HFFc6 (cell line): ENCODE data around the gene ANAPC5. TPM values are rescaled to one million over a fixed set of nuclear protein-coding genes. Genes with fewer than 3 reads are reported as not detected.
"Not testable (repeated sequence)": the region's sequence is repeated elsewhere in the genome, so short reads cannot be mapped to it uniquely, and the experiment has no call there.

Experiments
- DNase-seq: peaks from one replicate; pipeline ENCODE4 v3.0.0-alpha.2; 2018
- H3K27ac Mint-ChIP-seq: 2 replicates; pipeline ENCODE4 v1.8.0; 2020; ENCODE audit warnings: mild to moderate bottlenecking, mixed read lengths
- H3K27me3 Mint-ChIP-seq: 2 replicates; pipeline ENCODE4 v1.8.0; 2021; ENCODE audit warnings: mild to moderate bottlenecking, moderate library complexity, mixed read lengths; ENCODE audit not compliant: insufficient read depth
- H3K36me3 Mint-ChIP-seq: 2 replicates; pipeline ENCODE4 v1.8.0; 2021; ENCODE audit warnings: low read depth, mixed read lengths
- H3K4me1 Mint-ChIP-seq: 2 replicates; pipeline ENCODE4 v1.8.0; 2020; ENCODE audit warnings: low read depth, mixed read lengths
- H3K4me3 Mint-ChIP-seq: 2 replicates; pipeline ENCODE4 v1.8.0; 2020; ENCODE audit warnings: mild to moderate bottlenecking, moderate library complexity, mixed read lengths
- H3K9me3 Mint-ChIP-seq: 2 replicates; pipeline ENCODE4 v1.8.0; 2020; ENCODE audit warnings: mild to moderate bottlenecking, mixed read lengths
- total RNA-seq, 6 experiments: library from RNA; stranded (reverse); fragmentation: NEBNext Ultra II Directional; extraction: Animal tissue kit (Norgen Biotek cat#: 25700); gene quantifications; 2 replicates in 1 of 6; 3 replicates in 5 of 6; pipeline ENCODE4 v1.2.3, GENCODE V29; 2021
- TF ChIP-seq, protein P1 (sequence below): fragments of 200-600 bp; sonication (generic); IDR thresholded peaks from 2 replicates; pipeline ENCODE4 v1.5.0; 2021; ENCODE audit warnings: antibody characterized with exemption, mild to moderate bottlenecking

ANAPC5 gene
- total RNA-seq, 6 experiments from 2014 or later = 84.5 to 103 (median 93.5) TPM

DNA sequence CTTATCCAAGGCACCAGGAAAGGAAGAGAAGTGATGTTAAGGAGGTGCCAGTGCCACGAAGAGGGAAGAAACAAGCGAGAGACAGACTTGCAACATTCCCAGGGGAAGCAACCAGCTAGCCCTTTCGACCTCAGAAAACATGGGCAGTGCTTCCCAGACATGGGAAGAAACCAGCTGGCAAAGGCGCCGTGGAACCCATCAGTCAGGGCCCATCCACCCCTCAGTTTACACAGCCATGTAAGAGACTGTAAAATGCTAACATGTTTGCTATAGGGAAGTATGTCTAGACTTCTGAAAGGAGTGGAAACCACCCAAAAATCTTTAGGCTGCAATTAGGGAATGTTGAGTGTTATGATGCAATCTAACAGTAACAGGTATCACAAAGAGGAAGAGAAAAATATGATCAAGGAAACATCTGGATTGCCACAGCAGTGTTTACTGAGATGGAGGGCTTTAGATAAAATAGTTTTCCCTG lies 26.3 kb downstream of the ANAPC5 start:
- no peak overlapping the region for H3K4me3 Mint-ChIP-seq
- no peak for DNase-seq
- H3K27ac Mint-ChIP-seq = no peak overlapping the region
- peaks cover 25% of the 10 kb centered on the region for H3K36me3 Mint-ChIP-seq
- H3K9me3 Mint-ChIP-seq = no peaks in the 10 kb centered on the region
- no peaks in the 10 kb centered on the region for H3K27me3 Mint-ChIP-seq
- H3K4me1 Mint-ChIP-seq = 0 out of 2 replicates have a peak, but pooled peaks cover under 1% of the 10 kb centered on the region
- TF ChIP-seq, protein P1, sequence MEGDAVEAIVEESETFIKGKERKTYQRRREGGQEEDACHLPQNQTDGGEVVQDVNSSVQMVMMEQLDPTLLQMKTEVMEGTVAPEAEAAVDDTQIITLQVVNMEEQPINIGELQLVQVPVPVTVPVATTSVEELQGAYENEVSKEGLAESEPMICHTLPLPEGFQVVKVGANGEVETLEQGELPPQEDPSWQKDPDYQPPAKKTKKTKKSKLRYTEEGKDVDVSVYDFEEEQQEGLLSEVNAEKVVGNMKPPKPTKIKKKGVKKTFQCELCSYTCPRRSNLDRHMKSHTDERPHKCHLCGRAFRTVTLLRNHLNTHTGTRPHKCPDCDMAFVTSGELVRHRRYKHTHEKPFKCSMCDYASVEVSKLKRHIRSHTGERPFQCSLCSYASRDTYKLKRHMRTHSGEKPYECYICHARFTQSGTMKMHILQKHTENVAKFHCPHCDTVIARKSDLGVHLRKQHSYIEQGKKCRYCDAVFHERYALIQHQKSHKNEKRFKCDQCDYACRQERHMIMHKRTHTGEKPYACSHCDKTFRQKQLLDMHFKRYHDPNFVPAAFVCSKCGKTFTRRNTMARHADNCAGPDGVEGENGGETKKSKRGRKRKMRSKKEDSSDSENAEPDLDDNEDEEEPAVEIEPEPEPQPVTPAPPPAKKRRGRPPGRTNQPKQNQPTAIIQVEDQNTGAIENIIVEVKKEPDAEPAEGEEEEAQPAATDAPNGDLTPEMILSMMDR = no peak

DNA sequence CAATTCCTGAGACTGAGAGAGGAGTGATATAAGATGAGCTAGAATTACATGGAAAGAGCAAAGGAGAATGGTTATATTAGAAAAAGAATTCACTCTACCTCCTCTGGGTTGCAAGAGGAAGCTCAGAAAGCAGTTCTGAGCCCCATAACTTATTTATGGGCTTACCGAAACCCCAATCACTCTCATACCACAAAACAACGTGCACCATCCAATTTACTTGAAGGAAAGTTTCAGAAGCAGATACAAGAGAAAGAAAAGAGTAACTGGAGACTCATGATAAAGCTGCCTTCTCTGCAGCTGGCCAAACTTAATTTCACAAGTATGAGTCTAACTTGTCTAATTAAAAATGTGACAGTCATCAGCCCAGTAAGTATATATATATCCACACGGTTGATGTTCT lies 28.3 kb downstream of the ANAPC5 start:
- TF ChIP-seq, protein P1 = no peak
- Mint-ChIP-seq H3K9me3 (no peaks in the 10 kb centered on the region), H3K4me1 (no peaks in the 10 kb centered on the region), H3K36me3 (peaks cover 16% of the 10 kb centered on the region), H3K4me3 (no peak overlapping the region), H3K27ac (no peak overlapping the region), H3K27me3 (no peaks in the 10 kb centered on the region)
- no peak for DNase-seq

DNA sequence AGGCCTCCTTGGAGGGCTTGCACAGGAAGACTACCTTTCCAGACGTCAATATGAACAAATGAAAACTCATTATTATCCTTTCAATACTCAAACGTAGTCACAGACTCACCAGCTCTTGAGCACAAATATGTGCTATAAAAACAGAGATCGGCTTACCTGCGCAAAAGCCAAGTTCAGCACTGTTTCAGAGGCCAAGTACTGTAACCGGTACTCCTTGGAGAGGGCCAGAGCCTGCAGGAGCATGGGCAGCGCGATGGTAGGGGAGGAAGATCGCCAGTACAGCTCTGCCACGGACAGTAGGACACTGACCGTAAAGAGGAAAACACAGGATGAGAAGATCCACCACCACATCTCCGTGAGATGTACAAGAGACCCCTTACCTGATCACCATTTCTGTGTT lies 34.1 kb downstream of the ANAPC5 start:
- DNase-seq = no peak
- H3K27me3 Mint-ChIP-seq = no peaks in the 10 kb centered on the region
- TF ChIP-seq, protein P1 = no peak
- H3K4me3 Mint-ChIP-seq = no peak overlapping the region
- peaks cover 16% of the 10 kb centered on the region for H3K36me3 Mint-ChIP-seq
- H3K27ac Mint-ChIP-seq = no peak overlapping the region
- H3K4me1 Mint-ChIP-seq = no peaks in the 10 kb centered on the region
- no peaks in the 10 kb centered on the region for H3K9me3 Mint-ChIP-seq

DNA sequence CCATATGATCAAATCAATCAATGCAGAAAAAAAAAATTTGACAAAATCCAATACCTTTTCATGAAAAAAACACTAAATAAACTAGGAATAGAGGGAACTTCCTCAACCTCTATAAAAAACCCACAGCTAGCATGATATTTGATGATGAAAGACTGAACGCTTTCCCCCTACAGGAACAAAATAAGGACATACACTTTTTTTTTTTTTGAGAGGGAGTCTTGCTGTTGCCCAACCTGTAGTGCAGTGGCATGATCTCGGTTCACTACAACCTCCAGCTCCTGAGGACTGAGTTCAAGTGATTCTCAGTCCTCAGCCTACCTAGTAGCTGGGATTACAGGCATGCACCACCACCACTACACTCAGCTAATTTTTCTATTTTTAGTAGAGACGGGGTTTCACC lies 37.8 kb downstream of the ANAPC5 start:
- no peak overlapping the region for H3K27ac Mint-ChIP-seq
- no peak for DNase-seq
- peaks cover 16% of the 10 kb centered on the region for H3K36me3 Mint-ChIP-seq
- no peak overlapping the region for H3K4me3 Mint-ChIP-seq
- no peaks in the 10 kb centered on the region for H3K4me1 Mint-ChIP-seq
- no peaks in the 10 kb centered on the region for H3K27me3 Mint-ChIP-seq
- TF ChIP-seq, protein P1 = no peak
- H3K9me3 Mint-ChIP-seq = no peaks in the 10 kb centered on the region

DNA sequence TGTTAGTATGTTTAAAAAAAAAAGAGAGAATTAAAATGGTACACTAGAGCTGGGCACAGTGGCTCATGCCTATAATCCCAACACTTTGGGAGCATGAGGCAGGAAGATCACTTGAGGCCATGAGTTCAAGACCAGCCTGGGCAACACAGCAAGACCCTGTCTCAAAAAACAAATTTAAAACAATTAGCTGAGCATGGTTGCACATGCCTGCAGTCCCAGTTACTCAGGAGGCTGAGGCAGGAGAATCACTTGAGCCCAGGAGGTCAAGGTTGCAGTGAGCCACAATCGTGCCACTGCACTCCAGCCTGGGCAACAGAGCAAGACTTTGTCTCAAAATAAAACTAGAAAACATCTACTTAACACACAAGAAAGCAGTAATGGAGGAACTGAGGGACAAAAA lies 42.0 kb downstream of the ANAPC5 start:
- not testable (repeated sequence) for H3K27me3 Mint-ChIP-seq, DNase-seq, H3K4me3 Mint-ChIP-seq, H3K27ac Mint-ChIP-seq, H3K4me1 Mint-ChIP-seq, H3K9me3 Mint-ChIP-seq
- peaks cover 11% of the 10 kb centered on the region for H3K36me3 Mint-ChIP-seq

DNA sequence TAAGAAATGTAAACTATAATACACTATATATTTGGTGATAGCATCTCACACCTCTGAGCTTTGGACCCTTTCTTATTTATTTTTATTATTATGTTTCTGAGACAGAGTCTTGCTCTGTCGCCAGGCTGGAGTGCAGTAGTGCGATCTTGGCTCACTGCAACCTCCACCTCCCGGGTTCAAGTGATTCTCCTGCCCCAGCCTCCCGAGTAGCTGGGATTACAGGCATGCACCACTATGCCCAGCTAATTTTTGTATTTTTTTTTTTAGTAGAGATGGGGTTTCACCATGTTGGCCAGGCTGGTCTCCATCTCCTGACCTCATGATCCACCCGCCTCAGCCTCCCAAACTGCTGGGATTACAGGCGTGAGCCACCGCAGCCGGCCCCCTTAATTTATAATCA lies 44.8 kb downstream of the ANAPC5 start:
- H3K4me1 Mint-ChIP-seq, H3K27me3 Mint-ChIP-seq, H3K27ac Mint-ChIP-seq, H3K4me3 Mint-ChIP-seq, DNase-seq, H3K9me3 Mint-ChIP-seq: not testable (repeated sequence)
- H3K36me3 Mint-ChIP-seq = peaks cover 11% of the 10 kb centered on the region

DNA sequence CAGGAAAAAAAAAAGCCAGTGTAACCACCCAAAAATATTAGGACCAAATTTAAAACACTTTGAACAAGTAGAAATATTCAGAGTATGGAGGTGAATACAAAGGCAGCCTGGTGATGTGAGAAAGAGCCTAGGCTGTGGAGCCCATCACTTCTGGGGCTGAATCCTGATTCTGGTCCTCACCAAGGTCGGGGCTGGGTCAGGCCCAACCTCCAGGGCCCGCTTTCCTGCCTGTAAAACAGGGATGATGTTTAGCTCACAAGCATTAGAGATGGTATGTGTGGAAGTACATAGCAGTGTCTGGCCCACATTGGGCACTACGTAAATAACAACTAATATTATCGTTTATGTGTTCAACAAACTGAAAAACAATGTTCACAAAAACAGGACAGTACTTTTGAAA lies 47.9 kb downstream of the ANAPC5 start:
- H3K9me3 Mint-ChIP-seq = no peaks in the 10 kb centered on the region
- TF ChIP-seq, protein P1 = no peak
- DNase-seq = no peak
- no peaks in the 10 kb centered on the region; the same call in 1 of the 2 replicates for H3K27me3 Mint-ChIP-seq
- no peaks in the 10 kb centered on the region for H3K4me1 Mint-ChIP-seq
- peaks cover 11% of the 10 kb centered on the region for H3K36me3 Mint-ChIP-seq
- no peak overlapping the region for H3K27ac Mint-ChIP-seq
- no peak overlapping the region for H3K4me3 Mint-ChIP-seq
